Stimulated activated CD4-positive, alpha-beta T cell treated with anti-CD3 and anti-CD28 coated beads, Interleukin-15, amount 100 ng/mL, for 1 hour (primary cell): Measurements from ENCODE around the gene CLSTN2.

Experiments used
- DNase-seq, 2 donors: peaks; one replicate each; pipeline ENCODE4 v3.0.0-alpha.2; 2020; ENCODE audit warnings: low read depth in 1 of 2, low spot score in 1 of 2

Gene CLSTN2

DNA sequence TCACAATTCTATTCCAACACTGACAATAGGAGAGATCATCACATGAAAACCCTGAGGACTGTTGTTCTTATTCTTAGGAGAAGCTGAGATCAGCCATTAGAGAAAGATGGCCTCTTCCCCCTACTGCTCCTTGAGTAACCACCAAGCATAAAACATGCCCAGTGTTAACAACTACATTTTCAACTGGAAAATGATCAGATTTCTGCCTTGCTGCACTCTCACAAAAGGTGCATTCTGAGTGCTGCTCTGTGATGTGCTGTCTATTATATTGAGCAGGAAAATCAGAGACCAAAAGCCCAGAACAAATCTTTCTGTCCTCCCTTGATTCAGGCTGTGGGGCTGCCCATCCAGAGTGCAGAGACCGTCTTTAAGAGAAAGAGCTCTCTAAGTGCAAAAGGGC is 438.2 kb downstream of the CLSTN2 start:
- no peak for DNase-seq

DNA sequence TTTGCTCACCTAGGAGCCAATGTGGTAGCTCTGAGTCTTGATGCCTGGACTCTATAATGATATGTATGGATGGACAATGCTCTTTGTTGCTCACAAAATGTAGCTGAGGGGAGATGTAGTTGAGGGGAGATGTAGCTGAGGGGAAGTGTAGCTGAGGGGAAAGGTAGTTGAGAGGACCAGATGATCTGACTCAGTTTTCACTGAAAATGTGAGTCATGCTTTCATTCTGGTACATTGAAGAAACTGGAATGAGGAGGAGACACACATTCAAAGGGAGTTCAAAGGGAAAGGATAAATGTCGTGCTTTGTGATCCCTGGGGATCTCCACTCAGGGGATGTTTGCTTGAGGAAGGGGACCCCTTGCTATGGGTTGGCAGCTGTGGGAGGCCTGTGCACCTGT is 440.0 kb downstream of the CLSTN2 start:
- no peak for DNase-seq

DNA sequence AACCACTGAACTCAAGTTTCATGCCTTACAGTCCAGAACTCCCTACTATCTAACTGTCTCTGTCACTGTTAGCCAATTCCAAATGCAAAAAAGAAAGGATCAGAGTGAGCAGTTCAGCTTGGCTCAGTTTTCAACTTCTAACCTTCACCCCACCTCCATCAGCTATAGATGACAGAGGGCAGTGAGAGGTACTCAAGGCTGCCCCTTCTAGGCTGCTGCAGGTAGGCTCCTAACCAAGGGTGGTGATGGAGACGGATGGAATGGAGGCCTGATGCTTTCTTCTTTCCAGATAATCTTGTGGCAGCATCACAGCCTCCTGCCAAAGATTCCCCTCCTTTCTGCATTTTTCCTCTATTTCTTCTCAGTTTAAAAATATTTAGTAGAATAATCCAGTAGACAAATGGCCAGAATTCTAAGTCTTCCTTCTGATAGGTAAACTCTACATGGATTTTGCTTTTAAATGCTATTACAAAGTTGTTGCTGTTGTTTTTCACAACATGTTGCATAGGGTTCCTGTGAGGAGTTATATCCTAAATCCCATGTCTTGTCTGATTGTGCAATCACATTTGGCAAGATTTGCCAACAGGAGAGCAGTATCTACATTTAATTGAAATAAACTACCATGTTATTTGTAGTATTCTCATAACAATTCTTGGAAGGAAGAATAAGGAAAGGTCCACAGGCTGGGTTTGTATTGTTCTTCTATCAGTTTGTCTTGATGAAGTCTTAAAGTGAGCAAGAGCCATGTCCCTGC is 441.3 kb downstream of the CLSTN2 start:
- no peak for DNase-seq

DNA sequence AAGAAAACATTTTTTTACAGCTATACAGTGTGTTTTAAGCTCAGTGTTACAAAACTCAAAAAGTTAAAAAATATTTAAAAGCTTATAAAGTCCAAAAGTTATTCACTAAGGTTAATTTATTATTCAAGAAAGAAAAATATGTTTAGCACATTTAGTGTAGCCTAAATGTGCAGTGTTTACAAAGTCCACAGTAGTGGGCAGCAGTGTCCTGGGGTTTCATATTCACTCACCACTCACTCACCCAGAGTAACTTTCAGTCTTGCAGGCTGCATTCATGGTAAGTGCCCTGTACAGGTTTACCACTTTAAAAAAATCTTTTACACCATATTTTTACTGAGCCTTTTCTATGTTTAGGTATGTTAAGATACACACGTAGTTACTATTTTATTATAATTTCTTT is 442.7 kb downstream of the CLSTN2 start:
- DNase-seq: no peak

DNA sequence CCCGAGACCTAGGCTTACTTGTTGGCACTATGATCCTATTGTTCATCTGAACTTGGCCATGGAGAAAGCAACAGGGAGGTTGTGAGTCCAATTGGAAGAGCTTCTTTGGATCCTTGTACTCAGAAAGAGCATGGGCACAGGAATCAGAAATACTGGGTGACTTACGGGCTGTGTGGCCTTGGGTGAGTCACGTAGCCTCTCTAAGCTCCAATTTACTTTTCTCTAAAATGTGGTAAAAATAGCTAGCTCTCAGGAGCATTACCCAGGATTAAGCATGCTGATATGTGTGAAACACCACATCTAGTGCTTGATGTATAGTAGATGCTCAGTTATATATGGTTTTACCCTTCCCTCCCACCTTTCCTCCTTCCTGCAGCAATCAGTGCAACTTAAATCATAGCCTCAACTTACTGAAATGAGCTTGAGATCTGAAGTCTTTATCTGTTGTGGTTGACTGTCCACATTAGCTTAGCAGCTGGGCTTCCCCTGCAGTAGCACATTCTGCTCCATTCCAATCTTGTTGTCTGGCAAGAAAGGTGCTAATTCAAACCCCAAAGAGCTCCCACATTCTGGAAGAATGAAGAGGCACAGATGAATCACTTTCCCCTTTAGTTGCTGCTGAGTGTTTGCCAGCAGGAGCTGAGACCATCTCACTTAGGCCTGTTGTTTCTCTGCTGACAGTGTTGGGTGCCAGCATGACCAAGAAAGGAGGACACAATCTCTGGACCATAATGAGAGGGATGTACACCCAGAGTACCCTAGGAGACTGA is 443.8 kb downstream of the CLSTN2 start:
- no peak for DNase-seq

DNA sequence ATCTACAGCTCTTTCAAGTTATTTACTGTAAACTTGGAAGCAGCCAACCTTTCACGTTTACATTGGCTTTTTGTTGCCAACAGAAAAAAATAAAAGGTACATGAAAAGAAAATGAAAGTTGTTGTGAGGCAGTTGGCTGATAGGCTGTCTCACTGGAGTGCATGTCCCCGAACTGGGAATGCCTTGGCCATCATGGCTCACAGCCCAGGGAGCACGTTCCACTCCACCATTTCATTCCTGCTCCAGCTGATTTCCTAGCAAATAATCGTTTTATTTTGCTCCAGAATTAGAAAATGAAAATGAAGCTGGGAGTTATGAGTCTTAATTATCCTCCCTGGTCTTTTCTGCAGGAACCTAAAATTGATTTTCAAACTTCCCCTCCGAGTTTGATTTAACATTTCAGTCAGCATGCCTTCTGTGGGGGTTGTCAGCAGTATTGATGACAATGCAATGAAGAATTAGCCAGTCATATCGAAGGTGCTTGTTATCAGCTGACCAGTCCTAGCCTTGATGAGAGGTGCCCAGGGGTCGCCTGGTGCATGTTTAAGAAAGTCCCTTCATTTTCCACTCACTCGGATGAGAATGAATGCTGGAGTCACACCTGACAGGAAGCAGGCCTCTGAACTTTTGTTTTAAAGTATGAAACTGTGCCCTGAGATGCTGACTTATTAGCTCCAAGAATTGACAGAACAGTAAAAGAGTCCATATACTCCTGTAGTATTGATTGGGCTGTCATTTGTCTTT is 449.2 kb downstream of the CLSTN2 start:
- DNase-seq: no peak

DNA sequence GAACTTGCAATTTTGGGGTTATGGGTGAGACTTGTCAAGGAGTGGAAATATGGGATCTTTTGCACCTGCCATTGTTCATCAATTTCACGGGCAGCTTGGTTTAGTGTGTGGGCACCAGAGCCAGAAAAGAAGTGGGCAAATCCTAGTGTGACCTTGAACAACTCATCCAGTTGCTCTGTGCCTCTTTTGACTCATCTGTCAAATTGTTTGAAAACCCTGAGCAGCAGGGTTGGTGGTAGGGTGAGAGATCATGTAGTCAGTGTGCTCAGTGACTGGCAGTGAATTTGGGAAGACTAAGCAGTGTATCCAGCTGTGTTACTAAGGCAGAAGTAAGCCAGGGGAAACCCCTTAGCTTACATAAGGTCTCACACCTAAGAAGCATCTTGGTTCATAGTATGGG is 449.9 kb downstream of the CLSTN2 start:
- no peak for DNase-seq

DNA sequence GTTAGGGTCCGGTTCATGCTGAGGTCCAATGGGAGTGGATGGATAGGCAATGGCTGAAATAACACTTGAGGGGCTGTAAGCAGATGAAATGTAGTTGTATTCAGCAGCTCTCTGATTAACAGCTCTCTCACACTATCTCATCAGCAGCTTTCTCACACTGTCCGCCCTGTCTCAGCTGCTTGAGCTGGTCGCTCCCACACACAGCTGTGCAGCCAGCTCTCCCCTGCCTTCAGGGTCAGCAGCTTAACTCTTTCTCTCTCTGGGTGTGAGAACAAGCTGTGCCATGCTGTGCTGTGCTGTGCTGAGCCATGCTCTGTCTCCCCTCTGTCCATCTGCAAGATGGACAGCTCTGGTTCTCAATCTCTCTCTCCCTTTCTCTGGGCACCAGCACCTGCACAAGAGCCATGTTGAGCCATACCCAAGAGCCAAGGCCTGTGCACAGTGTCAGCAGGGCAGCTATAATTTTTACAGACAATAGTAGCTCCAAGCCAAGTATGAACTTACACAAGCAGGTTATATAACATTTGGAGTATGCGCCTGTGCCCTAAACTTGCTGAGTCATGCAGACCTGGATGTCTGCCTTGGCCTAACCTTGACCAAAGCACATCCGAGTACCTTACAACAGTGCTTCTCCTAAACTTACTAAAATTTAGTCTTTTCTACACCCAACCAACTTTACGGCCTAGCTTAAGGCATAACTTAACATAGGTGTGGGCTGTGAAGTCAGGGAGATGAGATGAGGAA is 451.5 kb downstream of the CLSTN2 start:
- DNase-seq: no peak

DNA sequence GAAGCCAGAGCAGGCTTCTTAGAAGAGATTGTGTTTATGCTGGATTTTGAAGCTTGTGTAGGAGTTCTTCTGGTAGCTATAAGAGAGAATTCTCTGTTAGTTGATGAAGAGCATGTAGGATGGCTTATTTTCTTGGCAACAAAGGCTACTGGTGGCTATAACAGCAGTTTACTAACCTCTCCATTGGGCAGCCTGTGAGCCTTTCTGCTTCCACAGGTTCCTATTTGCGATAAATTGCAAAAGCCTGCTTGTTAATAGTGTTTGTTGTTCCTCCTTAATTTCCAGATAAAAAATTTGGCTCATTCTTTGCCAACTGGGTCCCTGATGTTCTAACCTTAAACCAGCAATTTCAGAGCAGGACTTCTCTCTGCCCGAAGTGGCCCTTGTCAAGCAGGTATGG is 452.3 kb downstream of the CLSTN2 start:
- no peak for DNase-seq

DNA sequence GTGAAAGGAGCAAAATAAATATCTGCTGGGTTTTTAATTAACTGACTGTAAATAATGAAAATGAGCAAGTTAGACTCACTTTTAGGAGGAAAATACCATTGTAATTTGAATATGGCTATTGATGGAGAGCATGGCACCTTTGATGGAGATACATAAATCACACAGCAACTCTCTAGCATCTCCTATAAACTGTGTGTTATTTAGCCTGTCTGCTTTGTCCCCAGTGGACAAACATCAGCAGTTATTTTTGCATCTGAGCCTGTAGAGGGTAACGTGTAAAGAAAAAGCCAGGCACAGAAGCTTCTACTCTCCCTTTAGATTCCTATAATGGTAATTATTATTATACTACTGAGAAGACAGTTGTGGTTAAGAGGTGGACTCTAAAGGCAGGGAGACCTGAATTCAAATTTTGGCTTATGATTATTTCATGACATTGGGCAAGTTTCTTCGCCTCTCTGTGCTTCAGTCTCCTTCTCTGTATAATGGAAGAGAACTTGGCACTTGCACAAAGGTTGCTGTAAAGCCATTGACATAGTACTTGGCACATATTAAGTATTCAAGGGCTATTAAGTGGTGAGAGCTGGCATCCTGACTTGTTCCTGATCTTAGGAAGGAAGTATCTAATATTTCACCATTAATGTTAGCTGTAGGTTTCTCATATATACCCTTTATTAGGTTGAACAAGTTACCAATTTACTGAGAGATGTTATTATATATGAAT is 453.4 kb downstream of the CLSTN2 start:
- no peak for DNase-seq

DNA sequence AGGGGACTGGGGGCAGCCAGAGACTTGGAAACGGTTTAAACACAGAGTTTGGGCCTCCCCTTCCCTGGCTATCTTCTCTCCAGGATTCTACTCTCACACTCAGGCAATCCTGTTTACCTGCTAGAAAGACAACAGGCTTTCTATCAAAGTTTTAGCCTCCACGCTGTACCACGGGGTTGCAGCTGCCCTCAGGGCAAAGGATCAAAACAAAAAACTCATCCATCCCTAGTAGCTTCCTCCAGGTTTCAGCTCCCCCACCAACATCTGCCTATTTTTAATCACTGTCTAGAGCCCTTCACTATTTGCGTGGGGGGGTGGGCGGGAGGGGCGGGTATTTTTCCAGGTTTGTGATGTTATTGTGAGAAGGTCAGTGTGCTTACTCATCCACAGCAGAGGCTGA is 456.1 kb downstream of the CLSTN2 start:
- no peak for DNase-seq

DNA sequence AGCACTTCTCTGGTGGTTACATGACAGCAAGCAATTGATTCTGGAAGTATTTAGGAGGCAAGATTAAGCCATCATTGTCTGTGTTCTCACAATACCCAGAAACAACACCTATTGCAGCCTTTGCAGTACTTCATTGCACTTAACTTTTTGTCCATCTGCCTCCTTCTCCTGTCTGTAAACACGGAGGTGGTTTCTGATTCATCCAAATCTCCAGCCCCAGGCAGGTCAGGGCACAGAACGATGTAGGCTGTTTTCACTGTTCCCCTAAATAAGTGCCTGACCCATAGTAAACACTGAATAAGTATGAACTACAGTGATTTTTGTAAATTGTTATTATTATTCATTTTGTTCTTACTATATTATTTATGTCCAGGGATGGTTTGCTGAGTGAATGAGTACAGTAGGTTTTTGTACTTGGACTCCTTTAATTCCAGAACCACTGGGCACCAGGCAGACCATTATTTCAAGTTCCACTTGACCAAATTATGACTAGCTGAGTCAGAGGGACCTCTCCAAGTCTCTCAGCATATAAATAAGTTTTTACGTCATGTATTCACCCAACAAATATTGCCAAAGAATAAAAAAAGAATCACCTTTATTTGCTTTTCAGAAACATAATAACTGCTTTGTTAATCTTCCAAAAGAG is 459.6 kb downstream of the CLSTN2 start:
- DNase-seq: no peak

DNA sequence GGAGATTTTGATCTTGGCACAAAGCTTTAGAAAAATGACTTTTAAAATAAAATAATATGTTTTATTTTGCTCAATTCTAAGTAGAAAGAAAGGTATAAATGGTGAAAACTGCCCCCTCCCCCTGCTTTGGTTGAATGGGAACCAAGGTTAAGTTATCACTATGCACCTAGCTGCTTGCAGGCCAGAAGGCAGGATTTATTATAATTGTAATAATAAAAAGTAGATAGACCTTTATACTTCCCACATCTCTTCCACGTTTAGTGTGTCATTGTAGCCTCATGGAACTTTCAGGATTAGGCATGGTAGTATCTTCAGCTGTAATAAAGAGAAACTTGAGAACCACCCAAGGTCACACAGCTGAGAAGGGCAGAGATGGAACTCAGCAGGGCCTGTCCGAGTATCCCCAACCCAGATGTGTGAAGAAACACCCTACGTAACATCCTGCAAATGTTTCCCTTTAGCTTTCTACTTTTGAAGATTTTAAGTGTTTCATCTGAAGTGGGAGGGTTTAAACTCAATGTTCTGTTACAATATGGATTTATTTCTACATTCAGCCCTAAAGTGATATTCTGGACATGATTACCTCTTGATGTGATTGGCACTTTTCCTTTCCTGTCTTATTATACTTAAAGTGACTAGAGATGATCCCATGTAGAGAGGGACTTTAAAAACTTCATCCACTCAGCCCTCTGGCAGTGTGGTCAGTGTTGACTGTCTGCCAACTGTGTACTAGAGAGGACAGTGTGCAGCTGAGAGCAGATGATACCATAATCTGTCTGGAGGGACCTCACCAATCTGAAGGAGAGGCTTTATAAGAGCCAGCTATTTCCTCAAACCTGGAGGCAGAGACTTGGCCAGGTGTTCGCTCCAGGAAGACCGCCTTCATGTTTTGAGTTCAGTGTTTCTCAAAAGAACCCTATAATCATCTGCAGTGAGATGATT is 460.4 kb downstream of the CLSTN2 start:
- no peak for DNase-seq

DNA sequence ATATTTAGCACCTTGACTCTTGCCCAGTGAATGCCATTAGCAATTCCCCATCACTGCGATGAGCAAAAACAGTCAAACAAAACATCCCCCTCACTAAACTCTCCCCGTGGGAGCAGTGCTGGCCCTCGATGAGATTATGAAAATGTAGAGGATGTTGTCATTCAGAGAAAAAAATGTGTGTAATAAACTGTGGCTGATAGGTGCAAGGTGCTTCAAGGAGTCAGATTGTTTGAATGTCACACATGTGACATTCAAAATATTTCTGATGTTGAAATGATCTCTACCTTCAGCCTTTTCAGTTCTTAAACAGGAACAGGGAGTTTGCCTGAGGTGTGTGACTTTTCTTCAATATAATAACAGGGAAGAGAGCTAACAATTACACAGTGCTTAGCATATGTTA is 461.1 kb downstream of the CLSTN2 start:
- DNase-seq: no peak

DNA sequence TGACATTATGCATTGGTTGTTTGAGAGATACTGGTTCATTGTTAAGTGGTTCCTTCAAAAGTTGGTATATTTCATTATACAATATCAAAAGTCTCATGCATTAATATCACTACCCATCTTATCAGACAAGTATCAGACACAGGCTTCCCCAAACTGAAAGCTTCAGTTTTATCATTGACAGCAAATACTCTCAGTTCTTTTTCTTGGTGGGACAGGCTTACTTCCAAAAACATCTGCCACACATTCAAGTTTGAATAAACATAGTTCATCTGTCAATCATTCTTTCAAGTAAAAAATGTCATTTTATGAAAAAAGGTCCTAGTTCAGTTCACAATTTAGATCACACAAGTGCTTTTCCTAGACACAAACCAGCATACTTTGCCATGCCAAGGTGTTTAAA is 462.9 kb downstream of the CLSTN2 start:
- DNase-seq: no peak

DNA sequence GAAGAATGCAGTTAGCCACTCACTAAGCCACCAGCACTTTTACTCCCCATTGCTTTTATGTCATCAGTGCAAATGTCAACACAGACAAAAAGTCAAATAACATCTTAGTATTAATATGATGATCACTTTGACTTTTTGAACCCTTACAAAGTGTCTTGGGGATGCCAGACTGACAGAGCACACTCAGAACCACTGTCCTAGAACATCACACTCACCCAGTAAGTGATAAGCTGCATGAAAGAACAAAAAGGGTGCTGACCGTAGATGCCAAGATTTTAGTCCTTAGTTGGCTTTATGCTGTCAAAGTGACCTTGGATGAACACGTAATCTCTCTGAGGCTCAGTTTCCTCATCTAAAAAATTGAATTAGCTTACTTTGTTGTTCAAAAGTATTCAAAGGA is 463.4 kb downstream of the CLSTN2 start:
- no peak for DNase-seq

DNA sequence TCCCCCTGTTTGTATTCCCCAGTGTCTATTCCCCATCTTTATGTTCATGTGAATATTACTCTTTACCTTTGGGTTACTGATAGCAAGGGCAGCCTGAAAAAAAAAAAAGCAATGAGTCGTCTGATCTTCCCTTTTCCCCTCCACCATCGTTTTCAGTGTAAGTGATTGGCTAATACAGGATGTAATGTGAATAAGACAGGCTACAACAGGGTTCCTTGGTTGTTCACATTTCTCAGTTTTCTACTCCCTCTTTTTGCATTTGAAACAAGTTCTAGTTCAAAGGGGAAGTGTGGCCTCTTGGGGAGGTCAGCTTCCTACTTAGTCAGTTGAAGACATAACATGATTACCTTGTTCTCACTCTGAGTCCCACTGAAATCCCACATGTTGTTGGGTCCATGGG is 464.9 kb downstream of the CLSTN2 start:
- DNase-seq: no peak

DNA sequence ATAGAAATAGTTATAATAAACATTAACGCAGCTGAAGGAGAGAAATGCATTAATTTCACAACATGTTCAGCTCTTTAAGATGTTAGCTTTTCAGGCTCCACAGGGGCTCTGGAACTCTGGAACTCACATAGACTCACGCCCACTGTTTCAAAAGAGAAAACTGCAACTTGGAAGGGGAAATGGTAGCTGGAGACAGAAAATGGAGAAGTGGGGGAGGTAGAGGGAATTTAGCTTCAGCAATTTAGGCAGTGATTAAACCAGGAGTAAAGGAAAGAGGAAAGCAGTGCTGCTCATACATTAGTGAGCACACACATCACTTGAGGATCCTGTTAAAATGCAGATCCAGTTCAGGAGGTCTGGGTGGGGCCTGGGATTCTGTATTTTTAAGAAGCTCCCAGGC is 468.1 kb downstream of the CLSTN2 start:
- no peak for DNase-seq

DNA sequence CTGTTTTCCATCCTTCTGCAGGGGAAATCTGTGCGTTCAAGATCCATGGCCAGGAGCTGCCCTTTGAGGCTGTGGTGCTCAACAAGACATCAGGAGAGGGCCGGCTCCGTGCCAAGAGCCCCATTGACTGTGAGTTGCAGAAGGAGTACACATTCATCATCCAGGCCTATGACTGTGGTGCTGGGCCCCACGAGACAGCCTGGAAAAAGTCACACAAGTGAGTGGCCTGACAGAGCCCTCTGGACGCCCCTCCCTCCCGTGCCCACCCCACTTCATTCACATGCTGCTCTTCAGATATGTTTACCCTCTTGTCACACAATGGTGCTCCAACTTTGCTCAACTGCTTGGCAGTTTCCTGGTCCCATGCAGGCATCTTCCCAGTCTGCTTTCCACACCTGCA is 468.6 kb downstream of the CLSTN2 start:
- DNase-seq: no peak
